ENCODE measurements around the gene PLS1.

DNA sequence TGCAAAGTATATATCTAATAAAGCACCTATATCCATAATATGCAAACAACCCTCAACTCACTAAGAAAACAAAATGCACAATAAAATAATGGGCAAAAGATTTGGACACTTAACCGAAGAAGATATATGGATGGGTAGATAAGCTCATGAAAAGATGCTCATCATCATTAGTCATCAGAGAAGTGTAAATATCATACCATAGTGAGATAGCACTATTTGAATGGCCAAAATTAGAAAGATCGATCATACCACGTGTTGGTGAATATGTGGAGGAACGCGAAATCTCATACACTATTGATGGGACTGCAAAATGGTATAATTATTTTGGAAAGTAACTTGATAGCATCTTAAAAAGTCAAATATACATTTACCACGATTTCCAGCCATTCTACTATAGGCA is 40.5 kb downstream of the PLS1 start:
- TF ChIP-seq CTCF (conservative IDR thresholded peaks at IDR 0.05; ENCODE audit: low read length) (no peak), EZH2phosphoT487 (IDR thresholded peaks at IDR 0.05; ENCODE audit: borderline replicate concordance, low read depth, low read length) (no peak)

Data from OCI-LY7 (cell line).